ENCODE results near the gene FAM151A.
"Not testable (repeated sequence)": the region's sequence is repeated elsewhere in the genome, so short reads cannot be mapped to it uniquely, and the experiment has no call there.

DNA sequence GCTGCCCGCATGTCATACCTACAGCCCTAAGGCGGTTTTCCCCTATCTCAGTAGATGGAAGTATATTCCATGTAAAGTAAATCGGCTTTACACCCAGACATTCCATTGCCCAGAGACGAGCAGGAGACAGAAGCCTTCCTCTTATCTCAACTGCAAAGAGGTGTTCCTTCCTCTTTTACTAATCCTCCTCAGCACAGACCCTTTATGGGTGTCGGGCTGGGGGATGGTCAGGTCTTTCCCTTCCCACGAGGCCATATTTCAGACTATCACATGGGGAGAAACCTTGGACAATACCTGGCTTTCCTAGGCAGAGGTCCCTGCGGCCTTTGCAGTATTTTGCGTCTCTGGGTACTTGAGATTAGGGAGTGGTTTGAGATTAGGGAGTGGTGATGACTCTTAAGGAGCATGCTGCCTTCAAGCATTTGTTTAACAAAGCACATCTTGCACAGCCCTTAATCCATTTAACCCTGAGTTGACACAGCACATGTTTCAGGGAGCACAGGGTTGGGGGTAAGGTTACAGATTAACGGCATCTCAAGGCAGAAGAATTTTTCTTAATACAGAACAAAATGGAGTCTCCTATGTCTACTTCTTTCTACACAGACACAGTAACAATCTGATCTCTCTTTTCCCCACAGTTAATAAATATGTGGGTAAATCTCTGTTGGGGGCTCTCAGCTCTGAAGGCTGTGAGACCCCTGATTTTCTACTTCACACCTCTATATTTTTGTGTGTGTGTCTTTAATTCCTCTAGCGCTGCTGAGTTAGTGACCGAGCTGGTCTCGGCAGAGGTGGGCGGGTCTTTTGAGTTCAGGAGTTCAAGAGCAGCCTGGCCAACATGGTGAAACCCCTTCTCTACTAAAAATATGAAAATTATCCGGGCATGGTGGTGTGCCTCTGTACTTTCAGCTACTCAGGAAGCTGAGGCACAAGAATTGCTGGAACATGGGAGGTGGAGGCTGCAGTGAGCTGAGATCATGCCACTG, 13.4 kb upstream of the FAM151A start:
- TF ChIP-seq, protein P1, sequence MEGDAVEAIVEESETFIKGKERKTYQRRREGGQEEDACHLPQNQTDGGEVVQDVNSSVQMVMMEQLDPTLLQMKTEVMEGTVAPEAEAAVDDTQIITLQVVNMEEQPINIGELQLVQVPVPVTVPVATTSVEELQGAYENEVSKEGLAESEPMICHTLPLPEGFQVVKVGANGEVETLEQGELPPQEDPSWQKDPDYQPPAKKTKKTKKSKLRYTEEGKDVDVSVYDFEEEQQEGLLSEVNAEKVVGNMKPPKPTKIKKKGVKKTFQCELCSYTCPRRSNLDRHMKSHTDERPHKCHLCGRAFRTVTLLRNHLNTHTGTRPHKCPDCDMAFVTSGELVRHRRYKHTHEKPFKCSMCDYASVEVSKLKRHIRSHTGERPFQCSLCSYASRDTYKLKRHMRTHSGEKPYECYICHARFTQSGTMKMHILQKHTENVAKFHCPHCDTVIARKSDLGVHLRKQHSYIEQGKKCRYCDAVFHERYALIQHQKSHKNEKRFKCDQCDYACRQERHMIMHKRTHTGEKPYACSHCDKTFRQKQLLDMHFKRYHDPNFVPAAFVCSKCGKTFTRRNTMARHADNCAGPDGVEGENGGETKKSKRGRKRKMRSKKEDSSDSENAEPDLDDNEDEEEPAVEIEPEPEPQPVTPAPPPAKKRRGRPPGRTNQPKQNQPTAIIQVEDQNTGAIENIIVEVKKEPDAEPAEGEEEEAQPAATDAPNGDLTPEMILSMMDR (IDR thresholded peaks at IDR 0.05 in 4 of 5, conservative IDR thresholded peaks at IDR 0.05 in 1 of 5), result not testable (repeated sequence)
- not testable (repeated sequence) for TF ChIP-seq POLR2A (IDR thresholded peaks at IDR 0.05)

All from gastrocnemius medialis (tissue), 4 donors.